IMR-90 (cell line): Measurements from ENCODE around the gene HIVEP3. TPM values are rescaled to one million over a fixed set of nuclear protein-coding genes. Genes with fewer than 3 reads are reported as not detected.

Source experiments
- ATAC-seq: fragments of 200-7000 bp; cut with Tn5 transposase; 2 replicates; pipeline ENCODE4 v1.9.1; 2020; ENCODE audit warnings: low read depth, mild to moderate bottlenecking, moderate library complexity
- BruUV-seq: library from RNA; stranded (reverse); fragments of 400-500 nt; replicated peaks from 2 replicates; lab custom pipeline; 2021; lab: Mats Ljungman, UMichigan
- CTCF ChIA-PET: fragments of 300-600 bp; formaldehyde crosslinking; extraction: SDS; loops from one replicate; lab custom pipeline; 2021; ENCODE audit warnings: antibody characterized with exemption; lab: Yijun Ruan, JAX
- POLR2A ChIA-PET: fragments of 300-600 bp; sonication (Branson Sonifier 250); formaldehyde crosslinking; loops from one replicate; lab custom pipeline; 2022; ENCODE audit warnings: antibody characterized with exemption; ENCODE audit not compliant: unreplicated experiment; lab: Charles Lee
- DNase-seq: peaks from one replicate; pipeline ENCODE4 v3.0.0; 2013
- H2AFZ ChIP-seq: replicated peaks from 2 replicates; pipeline ENCODE3; 2013; ENCODE audit warnings: low read length, mild to moderate bottlenecking; ENCODE audit not compliant: poor library complexity
- H2AK5ac ChIP-seq: 2 replicates; pipeline ENCODE4 v1.6.1; 2013; ENCODE audit warnings: low read depth, low read length, inconsistent platforms
- H2AK9ac ChIP-seq: replicated peaks from 2 replicates; pipeline ENCODE3; 2013; ENCODE audit warnings: mild to moderate bottlenecking, low read depth, low read length, moderate library complexity; ENCODE audit not compliant: poor library complexity
- H2BK120ac ChIP-seq: 2 replicates; pipeline ENCODE4 v1.6.1; 2013; ENCODE audit warnings: low read depth, low read length, inconsistent platforms
- H2BK15ac ChIP-seq: 3 replicates; pipeline ENCODE4 v1.6.1; 2013; ENCODE audit warnings: low read depth, low read length, inconsistent platforms
- H2BK20ac ChIP-seq: 2 replicates; pipeline ENCODE4 v1.6.1; 2013; ENCODE audit warnings: low read depth, mild to moderate bottlenecking, inconsistent platforms, low read length, moderate library complexity
- H2BK5ac ChIP-seq: 2 replicates; pipeline ENCODE4 v1.6.1; 2013; ENCODE audit warnings: mild to moderate bottlenecking, low read depth, low read length, inconsistent platforms; ENCODE audit not compliant: poor library complexity, severe bottlenecking
- H3K14ac ChIP-seq: replicated peaks from 2 replicates; pipeline ENCODE4 v1.6.1; 2013; ENCODE audit warnings: low read depth, low read length, inconsistent platforms
- H3K18ac ChIP-seq: 2 replicates; pipeline ENCODE4 v1.6.1; 2013; ENCODE audit warnings: low read depth, low read length, control low read depth
- H3K23ac ChIP-seq: 2 replicates; pipeline ENCODE4 v1.6.1; 2013; ENCODE audit warnings: low read depth, low read length, inconsistent platforms
- H3K27ac ChIP-seq: 2 replicates; pipeline ENCODE4 v1.5.1; 2013; ENCODE audit warnings: mild to moderate bottlenecking, control low read depth, low read length; ENCODE audit not compliant: insufficient read depth
- H3K27me3 ChIP-seq: 2 replicates; pipeline ENCODE4 v1.6.1; 2013; ENCODE audit warnings: low read length; ENCODE audit not compliant: control insufficient read depth, insufficient read depth
- H3K36me3 ChIP-seq: 2 replicates; pipeline ENCODE4 v1.6.1; 2013; ENCODE audit warnings: low read length, mixed read lengths; ENCODE audit not compliant: control insufficient read depth, insufficient read depth
- H3K4ac ChIP-seq: 2 replicates; pipeline ENCODE4 v1.6.1; 2013; ENCODE audit warnings: low read depth, low read length, inconsistent platforms
- H3K4me1 ChIP-seq: 2 replicates; pipeline ENCODE4 v1.6.1; 2013; ENCODE audit warnings: low read length, mixed read lengths; ENCODE audit not compliant: control insufficient read depth, insufficient read depth
- H3K4me2 ChIP-seq: 2 replicates; pipeline ENCODE4 v1.6.1; 2013; ENCODE audit warnings: low read depth, mild to moderate bottlenecking, control low read depth, low read length, moderate library complexity
- H3K4me3 ChIP-seq: 2 replicates; pipeline ENCODE4 v1.5.1; 2013; ENCODE audit warnings: low read depth, mild to moderate bottlenecking, control low read depth, low read length, moderate library complexity; ENCODE audit not compliant: insufficient read depth
- H3K56ac ChIP-seq: 2 replicates; pipeline ENCODE4 v1.6.1; 2013; ENCODE audit warnings: low read length, inconsistent platforms; ENCODE audit not compliant: insufficient read depth; ENCODE audit errors: extremely low read depth
- H3K79me1 ChIP-seq, 2 experiments: 2 replicates each; pipeline ENCODE4 v1.6.1; 2013; ENCODE audit warnings: low read length in 2 of 2, inconsistent platforms in 1 of 2, low read depth in 1 of 2
- H3K9ac ChIP-seq: 2 replicates; pipeline ENCODE4 v1.6.1; 2013; ENCODE audit warnings: low read depth, low read length, control low read depth
- H3K9me1 ChIP-seq: 2 replicates; pipeline ENCODE4 v1.6.1; 2013; ENCODE audit warnings: low read length, inconsistent platforms; ENCODE audit not compliant: insufficient read depth
- H3K9me3 ChIP-seq: 2 replicates; pipeline ENCODE4 v1.6.1; 2013; ENCODE audit warnings: low read length; ENCODE audit not compliant: control insufficient read depth, insufficient read depth
- H4K20me1 ChIP-seq: 2 replicates; pipeline ENCODE4 v1.6.1; 2013; ENCODE audit warnings: low read length, inconsistent platforms; ENCODE audit not compliant: insufficient read depth
- H4K5ac ChIP-seq: 2 replicates; pipeline ENCODE4 v1.6.1; 2013; ENCODE audit warnings: mild to moderate bottlenecking, low read depth, low read length, control low read depth
- H4K8ac ChIP-seq, 2 experiments: 2 replicates each; pipeline ENCODE4 v1.6.1; 2013; ENCODE audit warnings: low read depth in 2 of 2, low read length in 2 of 2, control low read depth in 1 of 2, inconsistent platforms in 1 of 2
- H4K91ac ChIP-seq: 2 replicates; pipeline ENCODE4 v1.6.1; 2013; ENCODE audit warnings: low read depth, low read length, inconsistent platforms; ENCODE audit not compliant: insufficient read depth
- CHD1 ChIP-seq: IDR thresholded peaks from 2 replicates; pipeline ENCODE4 v1.6.1; 2012; ENCODE audit warnings: low read depth, low read length, improper control_type of control experiment
- CTCF ChIP-seq: conservative IDR thresholded peaks from 2 replicates; pipeline ENCODE4 v1.5.1; 2012; ENCODE audit warnings: mild to moderate bottlenecking, low read depth, low read length, improper control_type of control experiment
- MAFK ChIP-seq: IDR thresholded peaks from 2 replicates; pipeline ENCODE4 v1.6.1; 2012; ENCODE audit warnings: low read depth, low read length, improper control_type of control experiment
- MAZ ChIP-seq: IDR thresholded peaks from 2 replicates; pipeline ENCODE4 v1.6.1; 2012; ENCODE audit warnings: low read depth, mild to moderate bottlenecking, low read length, improper control_type of control experiment, moderate library complexity, borderline replicate concordance
- NFE2L2 ChIP-seq: fragments of 150-350 bp; IDR thresholded peaks from 2 replicates; pipeline ENCODE4 v1.6.1; 2016; ENCODE audit warnings: low read depth, mild to moderate bottlenecking, low read length
- RCOR1 ChIP-seq: IDR thresholded peaks from 2 replicates; pipeline ENCODE4 v1.6.1; 2012; ENCODE audit warnings: mild to moderate bottlenecking, low read length, improper control_type of control experiment; ENCODE audit not compliant: insufficient replicate concordance
- WGBS, 2 experiments: methylation state at CpG; one replicate each; pipeline versions ENCODE4 v1.1.5 to v1.1.7; 2013; ENCODE audit warnings: missing lambda C conversion rate in 2 of 2; ENCODE audit not compliant: insufficient read length in 1 of 2; ENCODE audit errors: extremely low coverage in 2 of 2; 5-methylcytosine and 5-hydroxymethylcytosine counted together
- dilution Hi-C: fragments of 300-500 bp; cut with HindIII; formaldehyde crosslinking; loops from one replicate; pipeline ENCODE4 v1.14.3; 2018; ENCODE audit warnings: low sequenced_read_pairs; ENCODE audit not compliant: unreplicated experiment
- in situ Hi-C: fragments of 300-500 bp; cut with MboI; formaldehyde crosslinking; loops from 3 replicates; pipeline ENCODE4 v1.14.3; 2019; ENCODE audit warnings: low sequenced_read_pairs, inconsistent platforms, mixed read lengths
- intact Hi-C: fragments of 100-400 bp; cut with micrococcal nuclease; formaldehyde crosslinking; loops from 2 replicates; pipeline ENCODE4 v1.10.0; 2022
- polyA plus RNA-seq, 3 experiments: library from polyadenylated mRNA; depleted of rRNA; stranded (reverse); fragments of >200 nt; gene quantifications; 2 replicates each; pipeline ENCODE4 v1.2.3, GENCODE V29; 2012; ENCODE audit warnings: low replicate concordance in 1 of 3
- total RNA-seq: library from RNA; depleted of rRNA; stranded (reverse); fragments of >200 nt; gene quantifications from 2 replicates; pipeline ENCODE4 v1.2.3, GENCODE V29; 2012

HIVEP3 gene
- total and polyA plus RNA-seq, 2 of the 4 experiments (the other 2 are of a cell fraction) = 1.4 to 4.0 TPM

DNA sequence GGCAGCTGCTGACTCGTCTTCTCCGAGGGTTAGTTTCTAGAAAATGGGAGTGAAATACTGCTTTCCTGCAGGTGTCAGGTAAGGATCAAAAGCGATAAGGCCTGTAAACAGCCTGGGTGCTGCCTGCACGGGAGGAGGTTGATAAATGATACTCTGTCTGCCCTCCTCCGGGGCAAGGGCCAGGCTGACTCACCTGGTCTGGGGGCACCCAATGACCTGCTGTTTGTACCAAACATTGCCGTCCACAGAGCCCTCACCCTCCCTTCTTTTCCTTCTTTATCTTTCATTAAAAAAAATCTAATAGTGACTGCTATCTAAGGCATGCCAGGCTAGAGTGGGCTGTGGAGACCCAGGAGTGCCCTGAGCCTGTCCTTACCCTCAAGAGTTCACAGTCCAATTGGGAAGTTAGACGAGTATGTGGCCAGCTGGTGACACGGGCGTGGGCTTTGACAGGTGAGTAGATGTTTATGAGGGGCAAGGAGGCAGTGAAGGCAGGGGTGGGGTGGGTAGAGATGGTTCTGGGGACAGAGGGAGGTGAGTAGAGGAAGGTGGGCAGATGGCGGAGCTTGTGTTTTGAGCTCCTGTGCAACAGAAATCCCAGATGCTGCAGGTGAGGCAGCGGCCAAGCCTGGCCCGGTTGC is 450.5 kb downstream of the HIVEP3 start:
- ATAC-seq (no peak), DNase-seq (no peak)
- dilution Hi-C loops = no loop called here
- Histone ChIP-seq H3K4ac (no peak overlapping the region), H4K8ac (no peak overlapping the region), H3K4me1 (no peaks in the 10 kb centered on the region), H3K23ac (no peak overlapping the region), H3K56ac (no peak overlapping the region), H2AFZ (no peak overlapping the region), H4K5ac (no peak overlapping the region), H2BK5ac (no peak overlapping the region), H3K36me3 (no peaks in the 10 kb centered on the region), H3K9ac (no peak overlapping the region), H2BK20ac (no peak overlapping the region), H3K79me1 (no peaks in the 10 kb centered on the region), H3K27ac (no peak overlapping the region), H3K14ac (no peak overlapping the region), H3K9me1 (no peaks in the 10 kb centered on the region), H3K27me3 (peaks cover 51% of the 10 kb centered on the region), H4K20me1 (no peaks in the 10 kb centered on the region), H2BK120ac (no peak overlapping the region), H3K4me2 (no peak overlapping the region), H2AK9ac (no peak overlapping the region), H4K91ac (no peak overlapping the region), H3K18ac (no peak overlapping the region), H3K9me3 (no peaks in the 10 kb centered on the region), H2AK5ac (no peak overlapping the region), H3K4me3 (no peak overlapping the region), H2BK15ac (no peak overlapping the region)
- no CpG with 5 or more reads among the region's 12 CpGs for WGBS, 2 experiments
- TF ChIP-seq MAFK = no peak
- TF ChIP-seq MAZ = no peak
- TF ChIP-seq RCOR1 = no peak
- TF ChIP-seq CTCF = no peak
- no peak for TF ChIP-seq CHD1
- TF ChIP-seq NFE2L2 = no peak
- intact Hi-C loops = no loop called here
- CTCF ChIA-PET = interaction anchor here (0.9 kb wide), 1 partner anchor 9 kb away, joined by 3 read pairs; no protein-coding TSS in a partner anchor
- POLR2A ChIA-PET = no interaction called here
- no TSS peak for BruUV-seq
- in situ Hi-C loops = no loop called here
